Measurements from ENCODE around the gene LRFN5.
"Not testable (repeated sequence)": the region's sequence is repeated elsewhere in the genome, so short reads cannot be mapped to it uniquely, and the experiment has no call there.

LRFN5 gene

DNA sequence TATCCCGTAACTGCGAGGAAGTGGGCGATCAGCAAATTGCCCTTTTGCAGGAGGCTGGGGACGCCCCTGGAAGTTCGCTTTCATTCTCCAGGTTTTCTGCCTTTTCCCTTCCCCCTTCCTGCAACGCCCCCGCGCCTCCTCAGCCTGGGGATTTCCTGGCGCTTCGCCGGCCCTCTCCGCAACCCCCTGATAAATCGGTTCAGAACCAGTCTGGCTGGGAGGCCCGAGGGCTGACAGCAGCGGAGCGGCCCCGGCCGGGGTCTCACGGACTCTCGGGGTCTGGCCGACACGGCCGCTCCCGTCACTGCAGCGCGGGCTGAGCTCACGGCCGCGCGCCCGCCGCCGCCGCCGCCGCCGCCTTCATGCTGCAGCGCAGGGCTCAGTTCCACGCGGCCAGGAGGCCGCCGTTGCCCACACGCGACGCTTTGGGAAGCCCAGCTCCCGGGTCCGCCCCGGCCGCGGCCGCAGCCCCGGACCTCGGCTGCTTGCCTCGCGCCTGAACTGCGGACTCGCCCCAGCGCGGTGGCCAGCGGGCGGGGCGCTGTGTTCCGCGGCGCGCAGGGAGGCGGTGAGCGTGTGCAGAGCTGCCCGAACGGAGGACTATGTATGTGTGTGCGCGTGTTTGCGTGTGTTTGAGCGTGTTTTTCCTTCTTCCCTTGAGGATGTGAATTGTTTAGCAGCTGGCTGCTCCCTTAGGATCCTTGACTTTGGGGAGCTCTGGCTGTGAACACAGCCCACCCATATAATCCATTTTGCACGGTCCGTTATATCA lies at the start of gene LRFN5:
TSS of gene LRFN5 (plus strand) at position 345 of the 772 bp plus-strand sequence.
- no peak for DNase-seq

DNA sequence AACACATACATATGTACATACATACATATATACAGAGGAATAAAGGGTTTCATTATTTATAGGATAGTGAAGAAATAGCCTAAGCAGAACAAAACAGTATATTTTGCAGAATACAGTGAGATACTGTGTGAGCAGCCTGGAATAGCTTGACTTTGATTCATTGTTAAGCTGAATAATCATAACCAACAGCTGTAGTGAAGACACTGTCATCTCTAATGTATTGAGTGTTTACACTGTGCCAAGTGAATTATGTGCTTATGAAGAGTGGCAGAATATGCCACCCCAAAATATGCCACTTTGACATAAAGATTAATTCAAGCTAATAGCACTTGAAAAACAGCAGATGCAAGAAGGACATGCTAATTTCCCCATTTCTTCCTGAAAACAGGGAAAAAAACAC lies 48.2 kb upstream of the LRFN5 start:
- no peak for DNase-seq

DNA sequence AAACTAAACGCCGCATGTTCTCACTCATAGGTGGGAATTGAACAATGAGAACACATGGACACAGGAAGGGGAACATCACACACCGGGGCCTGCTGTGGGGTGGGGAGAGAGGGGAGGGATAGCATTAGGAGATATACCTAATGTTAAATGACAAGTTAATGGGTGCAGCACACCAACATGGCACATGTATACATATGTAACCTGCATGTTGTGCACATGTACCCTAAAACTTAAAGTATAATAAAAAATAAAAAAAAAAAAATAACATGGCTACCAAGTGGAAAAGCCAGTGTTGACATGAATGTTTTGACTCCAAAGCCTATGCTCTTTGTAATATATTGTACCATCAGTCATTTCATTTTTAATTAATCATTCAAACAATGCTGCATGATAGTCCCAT lies 39.8 kb upstream of the LRFN5 start:
- DNase-seq, result not testable (repeated sequence)

DNA sequence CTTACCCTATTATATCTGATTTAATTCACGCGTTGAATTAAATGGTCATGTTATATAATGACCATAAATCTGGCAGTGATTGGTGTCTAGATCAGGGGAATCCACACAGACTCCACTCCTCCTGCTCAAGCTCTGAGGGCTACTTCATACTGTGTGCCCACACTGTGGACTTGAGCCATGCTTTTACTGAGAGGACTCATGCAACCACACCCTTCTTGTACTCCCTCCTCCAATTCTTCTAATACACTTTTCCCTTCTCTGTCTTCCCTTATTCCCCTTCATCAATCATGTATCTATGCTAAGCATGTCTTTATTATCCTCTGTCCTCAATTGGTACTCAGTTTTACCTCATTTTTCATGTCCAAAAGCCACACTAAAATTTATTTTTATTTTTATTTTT lies 37.7 kb upstream of the LRFN5 start:
- DNase-seq, result no peak

DNA sequence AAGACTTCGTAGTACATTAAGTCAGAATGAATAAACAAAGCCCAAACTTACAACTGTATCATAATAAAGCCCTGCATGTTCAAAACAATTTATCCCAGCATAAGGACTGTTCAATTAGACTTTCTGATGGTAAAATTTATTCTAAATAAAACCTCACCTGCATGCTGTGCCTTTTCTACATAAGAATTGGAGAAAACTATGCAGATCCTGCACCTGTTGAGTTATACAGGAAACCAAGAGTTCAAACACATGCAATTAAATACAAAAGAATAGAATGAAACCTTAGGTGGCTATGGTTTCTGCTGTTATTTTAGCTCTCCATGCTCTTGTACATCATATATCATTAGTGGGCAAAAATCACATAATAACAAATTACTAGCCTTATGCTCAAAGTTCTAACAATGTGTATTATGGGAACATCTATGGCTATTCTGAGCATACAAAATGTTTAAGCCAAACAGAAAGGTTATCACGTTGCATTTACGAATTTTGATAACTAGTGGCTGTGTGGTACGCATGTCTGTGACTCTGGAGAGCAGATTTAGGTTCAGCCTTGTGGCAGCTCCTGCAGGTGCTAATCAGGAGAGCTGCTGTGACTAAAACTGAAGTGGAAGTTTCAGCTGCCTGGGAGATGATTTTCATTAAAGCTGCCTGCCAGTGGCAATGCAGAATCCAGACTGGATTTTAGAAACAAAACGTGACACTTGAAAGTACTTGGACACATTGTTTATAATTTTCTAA lies 36.1 kb upstream of the LRFN5 start:
- no peak for DNase-seq

DNA sequence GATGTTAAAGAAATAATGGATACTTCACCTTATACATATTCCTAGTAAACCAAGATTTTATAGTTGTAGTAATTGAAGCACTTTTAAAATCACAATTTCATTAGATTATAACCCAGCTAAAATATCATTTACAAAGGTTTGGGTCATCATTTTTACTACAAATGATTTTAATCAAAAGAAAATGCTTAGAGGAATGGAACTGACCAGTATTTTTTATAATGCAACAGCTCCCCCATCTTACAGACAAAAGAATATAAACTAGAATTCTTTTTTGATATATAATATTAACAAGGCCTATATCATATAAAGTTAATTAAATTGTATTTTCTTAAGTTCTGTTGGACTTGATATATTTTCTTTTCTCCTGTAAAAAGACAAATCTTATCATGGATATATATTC lies 20.4 kb upstream of the LRFN5 start:
- DNase-seq, result no peak

DNA sequence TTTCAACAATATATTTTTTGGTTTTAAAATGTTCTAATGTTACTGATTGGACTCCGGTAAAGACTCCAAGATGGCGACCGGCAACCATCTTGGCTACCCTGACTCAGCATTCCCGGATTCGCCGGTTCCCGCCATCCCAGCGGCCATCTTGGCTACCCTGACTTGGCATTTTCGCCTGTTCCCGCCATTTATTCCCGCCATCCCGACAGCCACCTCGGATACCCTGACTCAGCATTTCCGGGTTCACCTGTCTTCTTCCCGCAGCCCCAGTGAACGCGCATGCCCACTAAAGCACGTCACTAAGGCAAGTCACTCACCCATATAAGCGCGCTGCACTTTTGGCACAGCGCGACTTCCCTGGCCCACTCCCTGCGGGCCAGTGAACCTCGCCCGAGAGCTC lies 9.0 kb upstream of the LRFN5 start:
- no peak for DNase-seq

DNA sequence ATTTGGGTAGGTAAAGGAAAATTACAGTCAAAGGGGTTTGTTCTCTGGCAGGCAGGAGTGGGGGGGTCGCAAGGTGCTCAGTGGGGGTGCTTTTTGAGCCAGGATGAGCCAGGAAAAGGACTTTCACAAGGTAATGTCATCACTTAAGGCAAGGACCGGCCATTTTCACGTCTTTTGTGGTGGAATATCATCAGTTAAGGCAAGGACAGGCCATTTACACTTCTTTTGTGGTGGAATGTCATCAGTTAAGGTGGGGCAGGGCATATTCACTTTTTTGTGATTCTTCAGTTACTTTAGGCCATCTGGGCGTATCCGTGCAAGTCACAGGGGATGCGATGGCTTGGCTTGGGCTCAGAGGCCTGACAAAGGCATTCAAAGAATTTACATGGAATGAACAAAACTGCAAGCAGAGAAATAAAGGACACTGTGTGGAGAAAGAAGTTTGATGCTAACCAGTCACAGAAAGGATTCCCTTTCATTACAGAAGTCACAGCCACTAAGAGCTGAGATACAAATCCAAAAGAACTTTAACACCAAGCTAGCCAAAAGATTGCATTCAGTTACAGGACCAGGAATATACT lies 6.8 kb upstream of the LRFN5 start:
- DNase-seq, result not testable (repeated sequence)

DNA sequence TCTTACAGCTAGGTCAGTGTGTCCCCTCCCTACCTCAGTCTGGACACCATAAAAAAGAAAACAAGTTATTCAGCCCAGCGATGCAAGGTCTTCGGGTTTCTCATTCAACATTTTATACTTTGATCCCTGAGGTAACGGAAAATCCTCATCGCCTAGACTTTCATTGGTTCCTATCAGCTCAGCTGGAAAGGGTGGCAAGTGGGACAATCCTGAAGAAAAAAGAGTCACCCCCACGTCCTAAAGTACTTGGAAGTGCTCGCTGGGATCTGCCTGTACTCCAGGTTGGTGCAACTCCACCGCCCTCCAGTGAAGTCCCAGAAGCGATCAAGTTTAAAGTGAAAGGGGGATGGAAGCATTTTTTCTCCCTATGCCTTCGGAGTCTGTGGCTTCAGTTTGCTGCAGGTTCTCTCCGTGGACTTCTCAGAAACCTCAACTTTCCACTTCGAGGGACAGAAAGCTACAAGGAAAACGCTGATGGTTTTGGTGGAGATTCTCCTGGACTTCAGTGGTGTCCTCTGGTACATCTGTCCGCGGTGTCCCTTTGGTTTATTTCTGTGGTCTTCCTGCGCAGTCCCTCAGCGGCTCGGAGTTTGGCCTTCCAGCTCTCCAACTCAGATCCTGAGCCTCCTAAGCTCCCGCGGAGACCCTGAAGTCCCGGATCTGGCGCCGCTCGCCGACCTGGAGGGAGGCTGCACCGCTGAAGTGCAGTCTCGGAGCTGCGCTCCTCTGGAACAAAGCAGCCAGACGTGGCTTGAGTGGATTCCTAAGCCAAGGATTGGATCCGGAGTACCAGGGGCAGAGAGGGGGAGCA lies 1.8 kb upstream of the LRFN5 start:
- no peak for DNase-seq

DNA sequence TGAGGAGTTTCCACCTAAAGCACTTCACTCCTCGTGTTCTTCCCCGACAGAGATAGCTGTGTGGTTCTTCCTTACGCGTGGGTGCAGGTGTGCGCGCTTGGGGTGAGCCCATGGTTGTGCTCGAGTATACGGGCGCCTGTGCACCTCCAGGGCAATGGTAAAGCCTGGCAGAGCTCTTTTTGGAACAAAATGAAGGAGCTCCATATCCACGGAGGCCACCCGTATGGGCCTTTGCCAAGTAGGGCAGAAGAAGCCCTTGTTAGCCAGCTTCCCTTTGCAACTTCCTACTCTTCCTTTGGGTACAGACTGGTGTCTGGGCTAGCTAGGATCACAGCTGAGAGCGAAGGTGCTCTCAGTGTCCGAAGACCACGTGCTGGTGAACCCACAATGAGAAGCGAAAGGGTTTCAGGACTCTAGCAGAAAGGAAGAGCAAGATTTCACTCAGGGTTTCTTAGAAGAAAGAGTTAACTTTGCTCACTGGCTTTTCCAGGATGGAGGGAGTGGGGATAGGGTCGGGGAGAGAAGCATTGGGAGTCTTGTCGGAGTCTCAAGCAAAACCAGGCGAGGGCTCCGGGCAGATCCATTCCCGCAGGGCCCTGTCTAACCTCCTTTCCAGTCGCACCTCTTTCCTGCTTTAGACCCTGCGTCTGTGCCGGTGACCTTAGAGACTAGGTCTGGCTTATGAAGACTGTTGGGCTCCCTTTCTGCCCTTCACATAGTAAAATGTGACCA lies 960 bp upstream of the LRFN5 start:
- DNase-seq, result no peak

DNA sequence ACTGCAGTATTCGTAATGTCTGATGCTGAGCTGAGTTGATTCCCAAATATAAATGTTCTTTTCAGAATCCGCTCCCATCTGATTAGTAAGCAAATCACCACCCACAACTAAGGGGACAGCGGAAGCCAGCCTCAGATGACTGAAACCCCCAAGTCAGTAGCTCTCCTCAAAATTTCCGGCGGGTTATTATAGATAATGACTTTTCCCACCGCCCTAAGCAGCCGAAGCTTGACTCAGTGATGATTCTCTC lies 469 bp upstream of the LRFN5 start:
- DNase-seq, result no peak

DNA sequence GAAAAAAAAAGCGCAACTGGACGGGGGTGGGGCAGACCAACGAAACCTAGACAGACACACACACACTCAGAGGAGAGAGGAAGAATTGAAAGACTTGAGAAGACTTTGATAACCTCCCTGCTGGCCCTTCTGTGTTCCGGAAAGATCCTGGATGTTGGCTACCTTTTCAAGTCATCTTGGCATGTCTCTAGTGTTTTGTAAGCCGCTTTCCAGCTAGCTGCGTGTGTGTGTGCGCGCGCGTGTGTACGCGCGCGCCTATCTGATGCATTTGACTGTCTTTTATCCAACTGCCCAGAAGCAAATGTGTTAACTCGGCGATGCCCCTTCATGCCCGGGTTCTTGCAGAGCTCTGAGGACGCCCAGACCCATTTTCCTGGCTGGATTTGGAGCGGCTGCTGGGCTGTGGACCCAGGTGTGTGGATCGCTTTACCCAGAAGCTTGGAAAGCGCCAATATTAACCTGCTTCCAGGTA lies 664 bp downstream of the LRFN5 start:
- no peak for DNase-seq

DNA sequence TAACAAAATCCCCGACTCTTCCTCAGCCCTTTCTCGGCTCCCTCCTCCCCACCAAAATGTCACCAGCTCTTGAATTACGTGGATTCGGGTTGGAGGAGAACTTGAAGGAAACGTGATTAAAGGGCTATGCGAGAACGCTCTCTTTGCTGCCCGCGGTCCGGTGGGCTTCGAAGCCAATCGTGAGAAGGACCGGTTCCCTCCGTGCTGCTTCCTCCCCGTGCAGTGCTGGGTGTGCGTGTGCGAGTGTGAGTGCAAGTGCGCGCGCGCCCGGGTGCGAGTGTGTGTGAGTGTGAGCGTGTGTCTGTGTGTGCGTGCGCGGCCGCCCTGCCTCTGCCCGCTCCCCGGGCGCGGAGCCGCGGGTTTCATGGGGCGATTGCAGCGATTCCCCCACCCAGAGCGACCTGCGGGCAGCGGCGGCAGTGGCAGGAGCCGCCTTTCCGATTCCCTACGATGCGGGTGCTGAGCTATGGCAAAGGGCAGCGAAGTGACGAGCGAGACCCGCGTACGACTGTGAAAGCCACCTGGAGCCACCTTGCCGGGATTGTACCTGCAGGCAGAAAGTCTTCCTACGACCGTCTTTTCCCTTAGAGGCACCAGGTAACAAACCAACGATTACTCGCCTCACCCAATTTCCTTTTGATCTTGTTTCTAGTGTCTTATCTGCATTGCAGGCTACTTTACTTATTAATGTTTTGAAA lies 1.4 kb downstream of the LRFN5 start:
- no peak for DNase-seq

DNA sequence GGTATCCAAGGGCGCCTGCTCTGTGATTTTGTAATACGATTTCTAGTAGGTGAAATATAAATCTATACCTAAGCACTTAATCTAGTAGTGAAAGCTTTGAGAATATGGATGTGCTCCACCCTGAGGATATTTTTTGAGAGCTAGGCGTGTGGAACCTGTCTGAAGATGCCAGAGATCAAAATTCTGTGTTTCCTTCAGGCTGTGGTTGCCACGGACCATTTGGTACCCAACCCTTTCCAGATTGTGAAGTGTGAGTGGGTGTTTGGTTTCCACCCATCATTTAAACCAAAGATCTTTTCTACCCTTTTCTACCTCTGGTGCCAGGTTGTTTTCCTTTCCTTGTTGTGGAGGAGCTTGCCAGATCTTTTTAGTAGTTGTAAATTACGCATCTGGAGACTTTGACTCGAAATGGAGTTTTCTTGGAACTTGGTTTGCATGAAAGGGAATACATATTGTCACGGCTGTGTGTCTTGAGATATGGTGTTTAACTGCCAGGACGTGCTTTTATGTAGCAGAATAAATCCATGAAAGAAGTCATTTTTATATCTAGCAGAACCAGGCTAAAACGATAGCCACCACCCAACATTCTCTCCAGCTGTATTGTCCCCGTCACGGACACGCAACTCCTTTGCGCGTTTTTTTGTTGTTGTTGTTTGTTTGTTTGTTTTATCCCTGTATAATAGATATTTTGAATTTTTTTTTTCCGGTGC lies 2.2 kb downstream of the LRFN5 start:
- no peak for DNase-seq

DNA sequence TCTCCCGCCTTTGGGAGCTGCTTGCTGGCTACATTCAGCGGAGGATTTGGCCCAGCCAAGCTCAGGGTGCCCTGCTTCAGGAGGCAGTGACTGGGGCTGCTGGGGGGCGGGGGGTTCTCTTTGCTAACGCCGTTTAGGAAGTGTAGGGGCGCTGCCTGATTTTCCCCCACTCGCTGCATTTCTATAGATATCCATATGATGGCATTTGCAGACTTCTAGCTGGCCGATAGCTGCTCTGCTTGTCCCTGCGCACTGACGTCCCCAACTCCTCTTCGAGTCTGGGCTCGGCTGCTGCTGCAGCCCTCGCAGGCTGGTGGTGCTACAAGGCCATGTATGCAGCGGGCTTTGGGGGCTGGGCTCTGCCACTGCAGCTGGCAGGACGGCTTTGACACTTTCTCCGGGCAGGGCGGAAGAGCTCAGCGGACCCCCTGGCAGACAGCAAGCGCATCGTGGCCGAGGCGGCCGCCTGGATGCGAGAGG lies 3.1 kb downstream of the LRFN5 start:
- DNase-seq, result no peak

DNA sequence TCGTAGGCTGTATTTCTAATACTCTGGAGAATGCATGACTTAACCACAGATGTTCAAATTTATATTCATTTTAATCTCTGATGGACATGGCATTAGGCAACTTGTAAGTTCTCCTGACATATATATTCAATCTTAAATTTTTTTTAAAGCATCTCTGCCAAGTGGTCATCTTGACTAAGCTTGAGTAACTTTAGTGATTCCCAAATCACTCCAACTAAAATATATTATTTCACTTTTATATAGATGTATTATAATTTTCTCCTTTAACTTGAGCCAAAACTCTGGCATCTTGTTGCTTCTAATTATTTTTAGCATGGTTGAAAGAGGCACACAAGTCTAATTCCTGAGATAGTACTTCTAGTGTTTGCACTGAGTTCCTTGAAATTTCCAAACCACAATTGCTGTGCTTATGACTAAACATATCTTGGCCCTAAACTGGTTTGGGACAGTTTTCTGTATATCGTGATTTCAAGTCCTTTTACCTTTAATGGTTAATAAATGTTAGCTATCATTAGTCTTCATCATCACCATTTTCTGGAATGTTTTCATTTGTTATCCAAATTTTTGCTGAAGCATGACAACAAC lies 8.4 kb downstream of the LRFN5 start:
- no peak for DNase-seq

DNA sequence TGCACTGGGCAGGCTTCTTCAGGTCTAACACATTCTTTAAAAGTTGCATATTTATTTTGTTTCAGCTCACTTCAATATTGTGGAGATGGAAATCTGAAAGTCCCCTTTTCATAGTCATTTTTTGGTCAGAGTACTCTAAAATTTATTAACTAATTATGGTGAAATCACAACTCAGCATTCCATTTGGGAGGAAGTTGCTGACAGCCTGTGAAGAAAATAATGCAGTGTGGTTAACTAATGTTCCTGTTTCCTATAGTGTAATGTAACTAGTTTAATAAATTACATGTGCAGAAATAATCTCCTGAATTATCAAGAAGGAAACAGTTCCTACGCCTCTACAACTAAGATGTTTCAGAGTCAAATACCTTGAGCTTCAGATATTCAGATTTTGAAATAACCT lies 17.1 kb downstream of the LRFN5 start:
- DNase-seq, result no peak

DNA sequence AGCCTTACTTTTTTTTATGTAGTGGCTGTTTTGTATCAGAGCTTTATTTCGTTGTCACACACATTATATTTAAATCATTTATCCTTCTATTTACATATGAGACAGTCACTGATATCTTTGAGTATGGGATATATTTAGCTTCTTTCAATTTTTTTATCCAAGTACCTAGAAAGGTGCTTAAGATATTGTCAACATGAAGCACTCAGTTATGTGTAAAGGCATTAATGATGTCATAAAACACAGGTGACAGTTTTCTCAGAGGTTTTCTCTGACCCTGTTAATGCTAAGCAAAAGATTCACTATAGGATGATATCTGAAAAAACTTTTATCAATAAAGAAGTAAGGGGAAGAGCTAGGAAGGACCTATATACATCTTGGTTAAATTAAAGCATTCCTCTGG lies 23.2 kb downstream of the LRFN5 start:
- no peak for DNase-seq

DNA sequence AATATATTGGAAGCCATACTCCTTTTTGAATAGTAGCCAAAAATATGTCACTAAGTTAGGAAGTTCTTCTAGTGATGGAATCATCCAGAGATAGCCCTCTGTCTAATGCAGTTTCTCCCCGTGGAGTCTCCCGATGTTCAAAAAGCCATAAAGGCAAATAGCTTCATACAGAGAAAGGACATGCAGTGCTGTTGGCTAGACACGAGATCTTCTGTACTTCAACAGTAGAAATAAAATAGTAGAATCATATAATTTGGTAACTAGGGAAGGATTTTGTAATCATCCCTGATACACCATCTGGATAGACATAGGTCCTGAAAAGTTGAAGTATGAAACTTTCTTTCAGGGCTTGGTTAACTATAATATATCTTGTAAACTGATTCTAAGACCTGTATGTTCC lies 27.6 kb downstream of the LRFN5 start:
- no peak for DNase-seq

DNA sequence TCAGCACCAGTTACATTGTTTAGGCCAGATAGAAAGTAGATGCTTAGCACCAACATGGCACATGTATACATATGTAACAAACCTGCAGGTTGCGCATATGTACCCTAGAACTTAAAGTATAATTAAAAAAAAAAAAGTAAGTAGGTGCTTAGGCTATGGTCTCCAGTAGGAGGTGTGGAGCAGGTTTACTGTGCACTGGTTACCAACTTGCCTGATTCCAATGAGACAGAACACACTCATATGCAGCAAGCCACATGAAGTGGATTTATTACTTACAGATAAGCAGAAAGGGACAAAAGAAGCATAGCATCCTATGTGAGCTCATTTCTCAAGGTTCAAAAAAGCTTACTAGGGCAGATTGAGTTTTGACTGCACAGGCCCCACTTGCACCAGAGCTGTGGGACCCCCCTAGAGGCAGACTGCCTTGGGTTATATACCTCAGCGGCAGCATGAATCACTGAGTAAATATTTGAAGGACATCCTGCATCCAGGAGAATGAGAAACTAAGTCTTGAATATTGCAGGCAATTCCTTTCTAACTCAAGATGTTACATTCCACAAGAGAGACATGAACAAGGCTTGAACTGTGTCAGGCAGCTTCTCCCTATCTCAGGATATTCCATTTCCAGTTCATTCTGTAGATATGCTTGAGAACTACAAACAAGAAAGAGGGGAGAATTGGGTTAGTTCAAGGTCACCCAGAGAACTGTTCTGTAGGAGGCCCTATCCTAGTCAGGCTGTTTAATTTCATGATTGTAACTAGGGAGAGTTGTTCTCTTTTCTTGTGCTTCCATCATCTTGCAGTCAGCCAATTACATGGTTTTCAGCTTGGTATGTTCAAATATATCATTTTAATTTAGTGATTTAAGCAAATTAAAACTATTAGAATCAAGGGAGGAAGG lies 30.1 kb downstream of the LRFN5 start:
- no peak for DNase-seq
